ENCODE data around the gene GPR55. TPM values are rescaled to one million over a fixed set of nuclear protein-coding genes. Genes with fewer than 3 reads are reported as not detected.

Gene GPR55
- total RNA-seq, 1 donor from 2014 or later = not detected

- no peak for DNase-seq (ENCODE audit: low read depth, low spot score)
Measured at GRCh38 chr2:230901006-230901405, 24.0 kb downstream of the GPR55 start.

- no peak for DNase-seq (ENCODE audit: low read depth, low spot score)
Measured at GRCh38 chr2:230900336-230900995, 24.6 kb downstream of the GPR55 start.

GRCh38 chr2:230899786-230900185, 25.3 kb downstream of the GPR55 start:
- DNase-seq (ENCODE audit: low read depth, low spot score) = no peak

GRCh38 chr2:230899287-230899686, 25.8 kb downstream of the GPR55 start:
- no peak for DNase-seq (ENCODE audit: low read depth, low spot score)

- DNase-seq (ENCODE audit: low read depth, low spot score) = no peak
Measured at GRCh38 chr2:230898713-230899091, 26.3 kb downstream of the GPR55 start.

- no peak for DNase-seq (ENCODE audit: low read depth, low spot score)
Measured at GRCh38 chr2:230898016-230898712, 26.9 kb downstream of the GPR55 start.

- no peak for DNase-seq (ENCODE audit: low read depth, low spot score)
Measured at GRCh38 chr2:230896346-230897115, 28.5 kb downstream of the GPR55 start.

GRCh38 chr2:230895536-230896345, 29.3 kb downstream of the GPR55 start:
- DNase-seq (ENCODE audit: low read depth, low spot score) = no peak

GRCh38 chr2:230893841-230894781, 30.9 kb downstream of the GPR55 start:
- DNase-seq (ENCODE audit: low read depth, low spot score) = no peak

- no peak for DNase-seq (ENCODE audit: low read depth, low spot score)
Measured at GRCh38 chr2:230893338-230893737, 31.7 kb downstream of the GPR55 start.

- DNase-seq (ENCODE audit: low read depth, low spot score) = no peak
Measured at GRCh38 chr2:230891509-230891908, 33.5 kb downstream of the GPR55 start.

- DNase-seq (ENCODE audit: low read depth, low spot score) = no peak
Measured at GRCh38 chr2:230891064-230891463, 34.0 kb downstream of the GPR55 start.

- DNase-seq (ENCODE audit: low read depth, low spot score) = no peak
Measured at GRCh38 chr2:230890646-230891045, 34.4 kb downstream of the GPR55 start.

GRCh38 chr2:230889911-230890601, 35.0 kb downstream of the GPR55 start:
- DNase-seq (ENCODE audit: low read depth, low spot score) = no peak

GRCh38 chr2:230888824-230889400, 36.1 kb downstream of the GPR55 start:
- DNase-seq (ENCODE audit: low read depth, low spot score) = no peak

- DNase-seq (ENCODE audit: low read depth, low spot score) = no peak
Measured at GRCh38 chr2:230887342-230887741, 37.7 kb downstream of the GPR55 start.

GRCh38 chr2:230886671-230887071, 38.4 kb downstream of the GPR55 start:
- no peak for DNase-seq (ENCODE audit: low read depth, low spot score)

- no peak for DNase-seq (ENCODE audit: low read depth, low spot score)
Measured at GRCh38 chr2:230886206-230886605, 38.8 kb downstream of the GPR55 start.

- no peak for DNase-seq (ENCODE audit: low read depth, low spot score)
Measured at GRCh38 chr2:230885463-230886130, 39.4 kb downstream of the GPR55 start.

Data from pulmonary artery endothelial cell (primary cell).